Measurements from ENCODE around the gene TTLL10.

Gene TTLL10

DNA sequence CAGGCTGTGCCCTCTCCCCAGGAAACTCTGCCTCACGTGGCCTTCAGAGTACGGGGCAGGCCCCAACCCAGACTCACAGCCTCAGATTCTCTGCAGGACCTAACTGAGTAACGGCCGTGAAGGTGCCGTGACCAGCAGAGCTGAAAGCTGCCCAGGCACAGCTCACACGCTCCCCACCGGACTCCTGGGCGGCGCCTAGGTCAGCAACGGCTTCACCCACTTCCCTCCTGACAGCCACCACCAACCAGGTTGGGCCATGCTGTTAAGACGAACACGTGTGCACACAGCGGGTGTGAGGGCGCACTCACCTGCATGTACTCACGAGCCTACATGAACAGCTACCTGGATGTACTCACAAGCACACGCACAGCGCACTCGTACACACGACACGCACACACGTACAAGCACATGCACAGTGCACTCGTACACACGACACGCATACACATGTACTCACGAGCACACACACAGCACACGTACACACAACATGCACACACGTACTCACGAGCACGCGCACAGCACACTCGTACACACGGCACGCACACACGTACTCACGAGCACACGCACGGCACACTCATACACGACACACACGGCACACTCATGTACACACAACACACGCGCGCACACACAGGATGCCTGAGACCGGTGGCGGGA is 49.0 kb downstream of the TTLL10 start:
- DNase-seq (ENCODE audit: low read depth in 2 of 2): no peak

DNA sequence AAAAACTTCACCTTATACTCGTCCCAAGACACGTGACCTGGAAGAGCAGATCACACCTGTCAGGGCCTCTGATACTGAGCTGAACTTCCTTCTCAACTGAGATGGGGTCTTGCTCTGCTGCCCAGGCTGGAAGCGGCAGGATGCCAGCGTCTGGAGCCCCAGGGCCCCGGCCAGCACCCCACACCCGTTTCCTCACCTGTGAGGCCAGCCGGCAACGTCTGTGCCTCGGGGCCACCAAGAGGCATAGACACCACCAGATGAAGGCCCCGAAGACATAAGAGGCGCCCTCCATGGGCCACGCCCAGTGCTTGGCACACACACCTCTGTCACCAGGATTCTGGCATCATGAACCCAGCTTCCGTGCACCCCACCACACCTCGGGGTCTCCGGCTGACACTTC is 49.6 kb downstream of the TTLL10 start:
- no peak for DNase-seq (ENCODE audit: low read depth in 2 of 2)

DNA sequence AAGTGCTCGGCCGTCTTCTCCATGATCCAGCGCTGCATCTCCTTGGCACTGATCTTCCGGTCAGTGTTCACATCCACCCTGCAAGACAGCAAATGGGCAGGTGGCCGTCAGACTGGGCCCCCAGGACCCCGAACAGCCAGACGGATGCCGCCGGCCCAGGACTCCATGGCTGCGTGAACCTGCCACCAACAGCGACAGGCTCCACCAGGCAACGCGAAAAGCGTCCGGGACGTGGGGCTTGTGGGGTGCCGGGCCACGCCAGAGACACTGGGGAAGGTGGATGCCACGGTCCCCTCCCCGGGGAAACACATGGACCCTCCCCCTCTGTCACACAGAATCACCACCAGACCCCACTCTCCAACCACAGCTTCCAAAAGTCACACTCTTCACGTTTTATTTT is 50.2 kb downstream of the TTLL10 start:
- no peak for DNase-seq (ENCODE audit: low read depth in 2 of 2)

DNA sequence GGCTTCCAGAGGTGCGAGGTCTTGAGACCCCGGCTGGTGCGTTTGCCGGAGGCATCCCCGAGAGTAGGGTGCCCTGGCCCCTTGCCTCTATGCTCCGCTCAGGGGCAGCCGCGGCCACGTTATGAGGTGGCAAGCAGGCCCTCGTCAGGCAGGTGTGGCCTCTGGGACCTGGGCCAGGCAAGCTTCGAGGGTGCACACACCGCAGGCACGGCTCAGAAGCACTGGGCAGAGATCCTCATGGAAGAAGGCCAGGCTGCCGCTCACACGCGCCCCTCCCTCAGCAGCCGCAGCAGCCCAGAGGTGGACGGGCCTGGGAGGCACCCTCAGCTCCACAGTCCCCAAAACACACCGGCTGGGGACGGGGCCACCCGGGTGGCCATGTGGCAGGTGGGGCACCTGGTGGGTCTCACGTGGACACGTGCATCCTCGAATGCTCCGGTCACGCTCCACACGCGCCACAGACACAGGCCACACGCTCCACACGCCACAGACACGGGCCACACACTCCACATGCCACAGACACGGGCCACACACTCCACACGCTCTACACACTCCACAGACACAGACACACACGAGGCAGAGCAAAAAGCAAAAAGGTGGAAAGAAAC is 51.7 kb downstream of the TTLL10 start:
- DNase-seq (ENCODE audit: low read depth in 2 of 2): no peak

DNA sequence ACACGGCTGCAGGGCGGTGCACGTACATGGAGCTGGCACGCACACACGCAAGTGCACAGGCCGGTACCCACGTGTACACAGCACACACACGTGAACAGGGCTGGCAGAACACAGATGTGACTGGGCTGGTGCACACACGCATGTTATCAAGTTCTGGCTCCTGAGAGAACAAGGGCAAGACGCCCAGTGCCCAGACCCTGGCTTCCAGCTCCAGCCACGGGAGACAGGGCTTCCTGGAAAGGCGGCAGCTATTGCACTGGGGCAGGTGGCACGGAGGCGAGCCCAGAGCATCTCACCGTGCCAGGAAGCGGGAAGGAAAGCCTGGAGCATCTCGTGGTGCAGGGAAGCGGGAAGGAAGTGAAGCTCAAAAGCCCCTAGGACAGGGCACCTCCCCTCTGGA is 52.2 kb downstream of the TTLL10 start:
- DNase-seq (ENCODE audit: low read depth in 2 of 2): no peak

DNA sequence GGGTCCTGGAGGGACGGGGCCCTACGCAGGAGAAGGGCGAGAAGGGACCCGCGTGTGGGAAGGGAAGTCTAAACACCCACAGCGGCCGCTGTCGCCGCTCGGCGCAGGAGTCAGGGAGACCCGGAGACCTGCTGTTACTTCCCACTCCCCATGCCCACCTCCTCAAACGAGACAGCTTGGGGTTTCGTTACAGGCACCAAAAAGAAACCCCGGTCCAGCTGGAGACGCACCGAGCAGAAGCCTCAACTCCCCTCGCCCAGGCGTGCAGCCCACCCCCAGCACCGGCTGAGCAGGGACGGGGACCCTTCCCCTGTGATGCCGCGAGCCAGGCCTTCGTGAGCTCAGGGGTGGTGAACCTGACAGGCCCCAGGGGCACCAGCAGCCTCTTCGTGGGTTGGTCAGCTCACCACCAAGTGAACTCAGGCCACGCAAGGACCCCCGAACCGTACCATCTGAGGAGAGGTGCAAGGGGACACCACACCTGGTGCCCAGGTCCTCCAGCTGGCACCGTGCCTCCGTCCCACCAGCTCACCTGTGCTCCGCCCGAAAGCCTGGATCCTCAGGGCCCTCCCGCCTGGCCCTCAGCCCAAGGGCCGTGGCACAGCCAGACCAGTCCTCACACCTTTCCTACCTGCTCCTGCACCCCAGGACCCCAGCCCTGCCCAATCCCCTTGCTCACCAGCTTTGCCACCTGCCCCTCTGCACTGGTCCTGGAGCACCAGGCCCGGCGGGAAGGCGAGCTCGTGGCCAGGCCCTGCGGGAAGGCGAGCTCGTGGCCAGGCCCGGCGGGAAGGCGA is 53.1 kb downstream of the TTLL10 start:
- no peak for DNase-seq (ENCODE audit: low read depth in 2 of 2)

DNA sequence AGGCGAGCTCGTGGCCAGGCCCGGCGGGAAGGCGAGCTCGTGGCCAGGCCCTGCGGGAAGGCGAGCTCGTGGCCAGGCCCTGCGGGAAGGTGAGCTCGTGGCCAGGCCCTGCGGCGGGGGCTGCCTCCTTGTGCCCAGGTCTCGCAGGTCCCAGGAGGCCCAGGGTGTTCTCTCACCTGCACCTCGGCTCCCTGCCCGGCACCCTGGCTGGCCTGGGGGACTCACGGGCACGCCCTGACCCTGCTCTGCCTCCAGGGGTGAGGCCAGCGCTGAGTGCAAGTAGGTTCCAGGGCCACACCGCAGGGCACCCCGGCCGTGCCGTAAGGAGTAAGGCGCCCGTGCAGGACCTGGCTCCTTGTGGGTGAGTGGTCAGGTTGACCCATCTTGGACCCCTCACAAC is 53.7 kb downstream of the TTLL10 start:
- DNase-seq (ENCODE audit: low read depth in 2 of 2): no peak

DNA sequence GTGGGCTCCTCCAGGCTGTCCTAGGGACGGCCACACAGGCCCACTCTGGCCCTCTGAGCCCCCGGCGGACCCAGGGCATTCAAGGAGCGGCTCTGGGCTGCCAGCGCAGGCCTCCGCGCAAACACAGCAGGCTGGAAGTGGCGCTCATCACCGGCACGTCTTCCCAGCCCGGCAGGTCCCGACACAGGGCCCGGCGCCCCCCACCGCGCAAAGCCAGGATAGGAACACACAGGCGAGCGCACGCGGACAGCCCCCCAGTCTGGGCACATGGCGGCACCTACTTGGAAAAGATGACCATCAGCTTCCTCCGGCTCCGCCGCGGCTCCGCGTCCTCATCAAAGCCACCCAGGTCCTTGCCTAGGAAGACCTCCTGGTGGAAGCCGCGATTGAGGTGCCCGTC is 54.5 kb downstream of the TTLL10 start:
- no peak for DNase-seq (ENCODE audit: low read depth in 2 of 2)

DNA sequence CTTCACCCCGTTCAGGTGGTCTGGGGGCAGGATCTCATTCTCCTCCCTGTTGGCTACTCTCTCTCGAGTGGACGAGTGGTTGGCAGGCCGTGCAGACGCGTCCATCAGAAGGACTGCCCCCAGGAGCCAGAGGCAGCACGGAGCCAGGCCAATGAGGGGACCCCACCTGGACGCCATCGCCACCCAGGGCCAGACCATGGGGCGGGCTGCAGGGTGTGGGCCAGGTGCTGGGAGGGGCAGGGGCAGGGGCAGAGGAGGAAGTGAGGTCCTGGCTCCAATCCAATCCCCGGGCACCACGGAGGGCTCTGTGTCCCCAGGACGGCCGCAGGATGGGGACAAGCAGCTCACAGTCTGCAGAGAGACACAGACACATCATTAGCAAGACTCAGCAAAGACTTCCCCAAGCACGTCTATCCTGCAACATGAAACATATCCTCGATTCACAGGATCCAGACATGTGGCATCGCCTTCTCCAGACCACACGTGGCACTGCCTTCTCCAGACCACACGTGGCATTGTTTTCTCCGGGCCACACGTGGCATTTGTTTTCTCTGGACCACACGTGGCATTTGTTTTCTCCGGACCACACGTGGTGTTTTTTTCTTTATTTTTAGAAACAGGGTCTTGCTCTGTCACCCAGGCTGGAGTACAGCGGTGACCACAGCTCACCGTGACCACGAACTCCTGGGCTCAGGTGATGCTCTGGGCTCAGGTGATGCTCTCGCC is 55.1 kb downstream of the TTLL10 start:
- no peak for DNase-seq (ENCODE audit: low read depth in 2 of 2)

DNA sequence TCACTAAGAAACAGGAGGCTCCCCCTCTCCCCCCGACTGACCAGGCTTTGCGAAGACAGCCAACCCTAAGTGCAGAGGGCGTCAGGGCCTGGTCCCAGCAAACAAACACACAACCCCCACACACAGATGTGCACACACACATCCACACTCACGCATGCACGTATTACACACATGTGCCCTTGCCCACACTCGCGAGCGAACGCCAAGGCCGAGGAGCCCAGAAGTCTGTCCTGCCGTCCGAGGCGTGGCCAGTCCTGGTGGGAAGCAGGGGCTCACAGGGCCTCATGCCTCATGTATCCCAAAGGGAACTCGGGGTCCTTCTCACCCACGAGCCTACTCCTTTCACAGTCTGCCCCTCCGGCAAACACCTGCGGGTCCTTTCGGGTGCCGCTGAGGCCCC is 56.1 kb downstream of the TTLL10 start:
- DNase-seq (ENCODE audit: low read depth in 2 of 2): no peak

DNA sequence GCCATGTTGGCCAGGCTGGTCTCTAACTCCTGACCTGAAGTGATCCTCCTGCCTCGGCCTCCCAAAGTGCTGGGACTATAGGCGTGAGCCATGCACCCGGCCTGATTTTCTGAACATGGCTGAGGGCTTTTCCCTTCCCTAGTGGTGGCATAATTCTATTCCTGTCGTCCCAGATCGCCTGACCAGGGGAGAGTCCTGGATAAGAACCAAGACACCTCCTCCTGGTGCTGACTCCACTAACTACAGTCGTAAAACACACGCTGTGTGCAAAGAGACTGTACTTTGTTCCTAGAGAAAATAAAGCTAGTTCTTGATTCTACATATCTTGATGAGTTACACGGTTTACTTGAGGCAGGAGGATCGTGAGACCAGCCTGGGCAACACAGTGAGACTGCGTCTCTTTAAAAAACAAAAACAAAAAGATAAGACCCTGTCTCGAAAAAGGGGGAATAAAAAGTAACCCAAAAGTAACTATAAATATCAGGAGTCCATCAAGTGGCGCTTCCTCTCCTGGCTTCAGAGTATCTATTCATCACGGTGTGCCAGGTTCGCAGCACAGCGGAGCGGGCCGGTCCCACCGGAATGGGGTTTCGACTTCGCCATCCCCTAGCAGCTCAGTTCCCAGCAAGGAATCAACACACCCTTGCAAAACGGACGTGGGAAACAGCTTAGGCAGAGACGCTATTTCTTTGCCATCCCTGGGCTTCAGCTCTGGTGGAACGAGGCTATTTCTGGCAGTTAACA is 57.1 kb downstream of the TTLL10 start:
- DNase-seq (ENCODE audit: low read depth in 2 of 2): no peak

DNA sequence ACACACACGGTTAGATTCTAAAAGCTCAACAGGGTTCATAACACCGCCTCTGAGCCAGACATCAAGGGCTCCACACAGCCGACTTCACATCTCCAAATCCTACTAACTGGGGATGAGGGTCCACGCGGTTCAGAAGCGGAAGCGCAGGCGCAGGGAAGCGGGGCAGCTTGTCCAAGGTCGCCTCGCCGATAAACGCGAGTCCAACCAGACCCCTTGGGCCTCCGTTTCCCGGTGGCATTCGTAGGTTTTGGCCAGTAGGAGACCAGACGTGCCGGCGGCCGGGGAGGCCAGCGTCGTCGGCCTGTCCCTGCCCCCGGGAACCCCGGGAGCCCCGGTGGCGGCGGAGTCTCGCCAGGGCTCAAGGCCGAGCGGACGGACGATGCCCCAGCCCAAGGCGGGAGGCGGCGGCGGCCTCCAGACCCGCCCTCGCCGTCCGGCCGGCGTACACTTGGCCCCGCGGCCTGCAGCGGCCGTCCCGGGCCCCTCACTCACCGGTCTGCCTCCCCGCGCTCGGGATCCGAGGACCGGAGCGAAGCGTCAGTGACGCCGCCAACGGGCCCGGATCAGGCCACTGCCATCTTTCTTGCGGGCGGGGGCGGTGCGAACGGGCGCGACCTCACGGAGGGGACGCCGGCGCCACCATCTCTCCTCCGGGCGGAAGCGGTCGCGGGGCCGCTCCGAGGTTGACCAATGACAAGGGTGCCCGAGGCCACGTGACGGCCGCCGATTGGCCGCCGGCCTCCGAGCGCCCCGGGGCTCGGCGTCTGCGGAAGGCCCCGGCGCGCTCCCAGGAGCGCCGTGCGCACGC is 57.9 kb downstream of the TTLL10 start, which contains the start of gene SDF4:
TSS of gene SDF4 (minus strand) at position 602 of the 808 bp plus-strand sequence. CDS start 3,229 bp downstream, outside the sequence.
- DNase-seq (ENCODE audit: low read depth in 2 of 2): peak; percentile 91 to 94

DNA sequence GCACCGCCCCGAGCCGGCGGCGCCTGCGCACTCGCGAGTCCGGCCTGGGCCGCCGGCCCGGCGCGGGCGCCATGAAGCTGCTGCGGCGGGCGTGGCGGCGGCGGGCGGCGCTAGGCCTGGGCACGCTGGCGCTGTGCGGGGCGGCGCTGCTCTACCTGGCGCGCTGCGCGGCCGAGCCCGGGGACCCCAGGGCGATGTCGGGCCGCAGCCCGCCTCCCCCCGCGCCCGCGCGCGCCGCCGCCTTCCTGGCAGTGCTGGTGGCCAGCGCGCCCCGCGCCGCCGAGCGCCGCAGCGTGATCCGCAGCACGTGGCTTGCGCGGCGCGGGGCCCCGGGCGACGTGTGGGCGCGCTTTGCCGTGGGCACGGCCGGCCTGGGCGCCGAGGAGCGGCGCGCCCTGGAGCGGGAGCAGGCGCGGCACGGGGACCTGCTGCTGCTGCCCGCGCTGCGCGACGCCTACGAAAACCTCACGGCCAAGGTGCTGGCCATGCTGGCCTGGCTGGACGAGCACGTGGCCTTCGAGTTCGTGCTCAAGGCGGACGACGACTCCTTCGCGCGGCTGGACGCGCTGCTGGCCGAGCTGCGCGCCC is 58.6 kb downstream of the TTLL10 start, which contains the start of gene B3GALT6:
TSS of gene B3GALT6 (plus strand) at position 30 of the 588 bp plus-strand sequence. CDS start at position 72, 42 bp downstream.
- DNase-seq (ENCODE audit: low read depth in 2 of 2): no peak

DNA sequence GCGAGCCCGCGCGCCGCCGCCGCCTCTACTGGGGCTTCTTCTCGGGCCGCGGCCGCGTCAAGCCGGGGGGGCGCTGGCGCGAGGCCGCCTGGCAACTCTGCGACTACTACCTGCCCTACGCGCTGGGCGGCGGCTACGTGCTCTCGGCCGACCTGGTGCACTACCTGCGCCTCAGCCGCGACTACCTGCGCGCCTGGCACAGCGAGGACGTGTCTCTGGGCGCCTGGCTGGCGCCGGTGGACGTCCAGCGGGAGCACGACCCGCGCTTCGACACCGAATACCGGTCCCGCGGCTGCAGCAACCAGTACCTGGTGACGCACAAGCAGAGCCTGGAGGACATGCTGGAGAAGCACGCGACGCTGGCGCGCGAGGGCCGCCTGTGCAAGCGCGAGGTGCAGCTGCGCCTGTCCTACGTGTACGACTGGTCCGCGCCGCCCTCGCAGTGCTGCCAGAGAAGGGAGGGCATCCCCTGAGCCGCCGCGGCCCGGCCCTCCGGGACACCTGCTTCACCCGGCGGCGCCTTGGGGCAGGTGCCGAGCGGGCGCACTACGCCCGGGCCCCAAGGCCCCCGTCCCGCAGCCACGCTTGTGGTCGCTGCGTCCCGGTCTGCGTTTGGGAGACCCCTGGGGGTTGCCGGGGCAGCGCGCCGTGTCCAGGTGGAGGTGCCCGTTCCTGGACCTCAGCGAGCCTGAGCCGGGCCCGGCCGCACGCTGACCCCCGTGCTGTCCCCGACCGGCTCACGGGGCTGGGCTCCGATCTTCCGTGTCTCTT is 59.3 kb downstream of the TTLL10 start:
- DNase-seq (ENCODE audit: low read depth in 2 of 2): no peak

DNA sequence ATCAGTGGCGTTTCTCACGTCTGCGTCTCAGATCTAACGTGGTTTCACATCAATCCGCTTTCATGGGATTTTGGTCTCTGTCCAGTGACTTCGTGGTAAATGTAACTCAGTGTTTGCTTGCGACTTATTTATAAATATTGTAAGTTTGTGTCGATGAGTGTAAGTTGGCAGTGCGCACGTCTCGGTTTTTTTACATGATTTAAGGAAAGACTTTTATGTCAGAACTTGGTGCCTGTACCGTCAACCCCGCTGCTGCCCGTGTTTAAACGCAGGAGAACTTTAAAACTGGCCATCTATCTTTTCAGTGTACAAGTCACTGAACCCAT is 59.9 kb downstream of the TTLL10 start:
- DNase-seq (ENCODE audit: low read depth in 2 of 2): no peak

DNA sequence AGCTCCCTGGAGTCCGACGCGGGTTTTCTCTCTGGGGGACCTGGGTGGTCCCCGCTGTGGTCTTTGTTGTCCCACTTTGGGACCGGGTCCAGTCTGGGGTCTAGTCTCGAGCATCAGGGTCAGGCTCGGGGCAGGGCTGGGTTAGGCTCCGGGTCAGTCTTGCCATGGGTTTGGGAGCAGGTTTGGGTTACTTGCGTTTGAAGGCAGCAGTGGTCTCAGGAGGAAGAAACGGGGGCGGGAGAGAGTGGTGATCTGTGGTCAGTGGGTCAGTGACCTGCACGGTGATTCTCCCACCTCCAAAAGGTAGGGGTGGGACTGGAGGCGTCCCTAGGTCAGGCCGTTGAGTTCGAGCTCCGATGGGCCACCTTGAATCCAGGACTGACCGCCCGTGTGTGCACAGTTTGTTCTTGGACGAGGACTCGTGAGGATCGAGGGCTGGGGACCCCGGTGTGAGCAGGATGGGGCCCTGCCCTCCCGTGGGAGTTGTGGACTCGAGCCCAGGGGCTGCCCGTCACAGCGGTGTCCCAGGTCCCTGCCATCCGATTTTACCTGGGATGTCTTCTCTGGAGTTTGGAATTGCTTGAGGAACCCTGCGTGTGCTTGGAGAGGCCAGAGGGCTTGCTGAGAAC is 60.6 kb downstream of the TTLL10 start:
- DNase-seq (ENCODE audit: low read depth in 2 of 2): no peak

DNA sequence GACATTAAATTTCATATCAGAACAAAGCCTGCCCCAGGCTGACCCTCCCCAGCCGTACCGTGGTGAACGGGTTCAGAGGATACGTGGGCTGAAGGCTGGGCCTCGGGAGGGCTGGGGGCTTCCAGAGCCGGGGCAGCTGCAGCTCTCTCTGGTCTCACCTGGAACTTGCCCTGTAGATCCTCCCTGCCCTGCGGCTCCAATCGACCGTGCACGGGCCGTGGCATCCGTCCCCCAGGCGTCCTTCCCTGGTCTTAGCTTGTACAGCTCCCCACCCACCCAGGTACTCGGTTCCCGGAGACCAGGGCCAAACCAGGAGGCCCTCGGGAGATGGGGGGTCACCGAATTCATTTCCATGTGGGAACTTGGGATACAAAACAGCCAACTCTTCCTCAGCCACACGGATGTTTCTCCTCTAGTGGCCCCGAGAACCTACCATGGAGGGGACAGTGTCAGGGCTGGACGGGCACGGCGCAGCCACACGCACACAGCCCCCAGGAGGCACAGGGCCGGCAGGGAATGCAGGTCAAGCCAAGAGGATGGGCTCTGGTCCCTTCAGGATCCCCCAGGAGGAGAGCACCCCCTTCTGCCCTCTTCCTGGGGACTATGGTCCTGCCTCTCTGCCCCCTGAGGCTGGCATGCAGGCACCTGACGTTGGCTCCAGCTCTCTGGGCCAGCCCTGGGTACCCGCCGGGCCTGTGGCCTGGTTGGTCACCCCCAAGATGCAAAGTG is 61.5 kb downstream of the TTLL10 start:
- DNase-seq (ENCODE audit: low read depth in 2 of 2): no peak

DNA sequence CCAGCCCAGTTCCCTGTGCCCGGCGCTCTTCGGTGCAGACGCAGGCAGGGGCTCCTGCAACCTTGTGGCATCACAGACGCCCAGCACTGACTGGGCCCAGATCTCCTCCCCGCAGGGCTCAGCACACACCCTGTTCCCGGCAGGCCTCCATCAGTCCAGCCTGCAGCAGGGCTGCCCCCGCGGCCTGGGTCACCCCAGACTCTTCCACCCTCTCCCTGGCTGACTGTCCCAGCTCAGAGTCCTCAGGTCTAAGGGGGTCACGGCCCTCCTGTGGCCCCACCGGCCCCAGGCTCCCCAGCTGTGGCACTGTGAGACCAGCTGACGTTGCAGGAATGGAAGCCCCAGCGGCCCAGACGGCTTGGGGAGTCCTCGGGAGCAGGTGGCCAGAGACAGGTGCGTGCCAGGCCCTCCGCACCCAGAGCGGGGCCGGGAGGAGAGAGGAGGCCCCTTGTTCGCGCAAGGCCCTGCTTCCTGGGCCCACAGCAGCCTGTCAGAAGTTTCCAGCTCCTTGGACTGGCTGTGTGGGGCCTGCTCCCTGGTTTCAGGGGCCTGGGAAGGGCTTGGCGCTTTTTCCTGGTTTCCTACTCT is 62.6 kb downstream of the TTLL10 start:
- no peak for DNase-seq (ENCODE audit: low read depth in 2 of 2)

Data from stimulated activated CD8-positive, alpha-beta memory T cell treated with anti-CD3 and anti-CD28 coated beads, Interleukin-7, amount 100 ng/mL, for 1 hour (primary cell).